Subcutaneous adipose tissue (tissue), 4 donors: ENCODE measurements around the gene CMBL. TPM values are rescaled to one million over a fixed set of nuclear protein-coding genes. Genes with fewer than 3 reads are reported as not detected.

Source experiments
- CTCF ChIP-seq: fragments of 450-650 bp; IDR thresholded peaks from one replicate; pipeline ENCODE4 v1.5.1; 2016; ENCODE audit warnings: low read depth, mild to moderate bottlenecking, control low read depth, antibody characterized with exemption, moderate library complexity
- total RNA-seq, 4 donors: library from RNA; depleted of rRNA; stranded (reverse); fragments of >200 nt; gene quantifications; one replicate each; pipeline ENCODE4 v1.1.0, GENCODE V29; 2016

Gene CMBL
- total RNA-seq, 4 donors from 2014 or later, result 8.5 to 19.9 (median 14.6) TPM

DNA sequence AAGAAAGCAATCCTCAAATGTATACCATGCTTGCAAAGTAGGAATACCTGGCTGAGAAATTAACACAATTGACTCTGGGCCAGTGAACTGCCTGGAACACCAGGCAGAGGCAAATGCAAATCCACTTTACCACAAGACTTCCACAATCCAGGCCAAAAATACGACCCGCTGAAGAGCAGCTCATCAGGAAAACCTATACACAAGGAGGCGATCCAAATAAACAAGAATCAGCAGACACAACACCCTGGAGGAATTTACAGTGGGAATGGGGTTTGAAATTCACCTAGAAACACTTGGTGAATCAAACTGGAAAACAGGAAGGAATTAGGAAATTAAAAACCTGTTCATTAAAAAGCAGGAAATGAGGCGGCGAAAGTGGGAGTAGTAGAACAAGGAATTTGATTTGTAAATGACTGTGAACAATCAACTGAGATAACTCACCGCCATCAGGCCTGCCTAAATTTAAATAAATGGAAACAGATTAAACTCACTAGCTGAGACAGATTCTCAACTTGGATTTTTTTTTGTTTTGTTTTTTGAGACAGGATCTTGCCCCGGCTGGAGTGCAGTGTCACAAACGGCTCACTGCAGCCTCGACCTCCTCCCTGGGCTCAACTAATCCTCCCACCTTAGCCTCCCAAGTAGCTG lies 15.9 kb downstream of the CMBL start:
- TF ChIP-seq CTCF, result no peak

DNA sequence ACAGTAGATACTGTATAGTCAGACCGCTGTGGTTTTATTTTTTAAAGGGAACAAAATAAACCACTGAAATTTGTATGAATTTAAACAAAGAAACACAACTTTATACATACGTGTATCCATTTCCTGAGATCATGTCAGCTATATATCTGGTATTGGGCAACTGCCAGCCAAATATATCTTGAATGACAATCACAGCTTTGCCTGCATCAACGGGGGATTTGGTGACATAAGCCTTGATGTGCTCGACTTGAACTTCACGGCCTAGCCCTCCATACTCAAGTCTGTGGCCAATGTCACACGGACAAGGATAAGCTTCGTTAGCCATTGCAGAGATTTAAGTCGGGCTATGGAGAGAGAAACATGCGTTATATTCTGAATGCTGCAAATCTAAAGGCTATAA lies 17.3 kb downstream of the CMBL start:
- no peak for TF ChIP-seq CTCF

DNA sequence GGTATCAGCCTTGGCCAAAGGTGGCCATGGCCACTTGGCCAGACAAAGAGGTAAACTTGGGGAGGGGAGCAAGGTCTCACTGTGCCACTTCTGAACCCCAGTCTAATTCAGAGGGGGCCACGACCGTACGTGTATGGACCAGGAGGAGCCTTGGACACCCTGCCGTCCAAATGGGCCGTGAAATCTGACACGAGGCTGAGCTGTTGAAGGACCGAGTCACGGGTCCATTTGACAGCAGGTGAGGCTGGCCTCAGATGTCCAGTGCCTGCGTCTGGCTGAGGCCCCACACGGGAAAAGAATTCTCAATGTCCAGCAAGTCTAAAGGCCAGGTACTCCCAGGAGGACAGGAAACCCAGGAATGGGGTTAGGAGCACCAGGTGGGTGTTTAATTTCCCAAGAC lies 17.7 kb downstream of the CMBL start:
- no peak for TF ChIP-seq CTCF

- TF ChIP-seq CTCF, result no peak
These were observed 18.3 kb downstream of the CMBL start for GRCh38 chr5:10289353-10289752.

DNA sequence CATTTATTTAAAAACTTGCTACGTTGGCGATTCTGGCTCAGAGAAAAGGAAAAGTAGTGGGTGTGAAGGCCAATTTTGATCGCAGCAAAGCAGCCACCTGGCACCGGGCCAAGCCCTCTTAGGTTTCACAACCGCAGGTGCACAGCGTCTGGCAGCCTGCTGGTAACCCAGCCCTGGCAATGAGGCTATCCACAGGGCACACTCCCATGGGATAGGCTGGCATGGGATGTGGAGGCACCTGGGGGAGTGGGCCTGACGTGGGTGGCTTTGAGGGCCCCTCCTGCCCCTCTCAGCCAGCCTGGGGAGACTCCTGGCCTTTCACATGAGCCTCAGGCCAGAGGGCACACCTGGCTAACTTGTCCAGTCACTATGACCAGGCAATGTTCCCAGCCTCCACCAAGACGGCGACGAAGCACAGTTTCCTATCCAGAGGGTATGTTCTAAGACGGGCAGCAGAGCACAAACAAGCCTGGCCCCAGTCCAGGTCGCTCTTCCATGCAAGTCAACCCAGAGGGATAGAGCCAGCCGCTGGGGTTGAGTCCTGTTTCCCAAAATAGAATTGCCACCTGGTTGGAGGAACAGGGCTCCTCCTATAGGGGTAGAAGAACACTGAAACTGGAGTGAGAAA lies 19.0 kb downstream of the CMBL start:
- TF ChIP-seq CTCF, result no peak

DNA sequence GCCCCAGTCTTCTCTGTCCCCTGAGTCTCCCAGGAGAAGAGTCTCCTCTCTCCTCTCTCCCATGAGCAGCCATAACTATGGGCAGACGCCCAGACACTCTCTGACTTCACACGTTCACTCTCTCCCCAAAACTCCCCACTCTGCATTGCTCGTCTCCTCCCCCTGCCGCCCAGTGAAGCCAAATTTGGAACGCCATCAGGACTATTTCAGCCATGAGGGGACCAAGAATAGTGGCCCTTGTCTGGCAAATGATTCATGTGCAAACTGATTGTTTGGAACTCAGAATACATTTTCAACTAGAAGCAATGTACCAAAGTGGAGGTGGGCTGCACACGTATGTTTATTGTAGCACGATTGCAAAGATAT lies 20.9 kb downstream of the CMBL start:
- TF ChIP-seq CTCF, result no peak

DNA sequence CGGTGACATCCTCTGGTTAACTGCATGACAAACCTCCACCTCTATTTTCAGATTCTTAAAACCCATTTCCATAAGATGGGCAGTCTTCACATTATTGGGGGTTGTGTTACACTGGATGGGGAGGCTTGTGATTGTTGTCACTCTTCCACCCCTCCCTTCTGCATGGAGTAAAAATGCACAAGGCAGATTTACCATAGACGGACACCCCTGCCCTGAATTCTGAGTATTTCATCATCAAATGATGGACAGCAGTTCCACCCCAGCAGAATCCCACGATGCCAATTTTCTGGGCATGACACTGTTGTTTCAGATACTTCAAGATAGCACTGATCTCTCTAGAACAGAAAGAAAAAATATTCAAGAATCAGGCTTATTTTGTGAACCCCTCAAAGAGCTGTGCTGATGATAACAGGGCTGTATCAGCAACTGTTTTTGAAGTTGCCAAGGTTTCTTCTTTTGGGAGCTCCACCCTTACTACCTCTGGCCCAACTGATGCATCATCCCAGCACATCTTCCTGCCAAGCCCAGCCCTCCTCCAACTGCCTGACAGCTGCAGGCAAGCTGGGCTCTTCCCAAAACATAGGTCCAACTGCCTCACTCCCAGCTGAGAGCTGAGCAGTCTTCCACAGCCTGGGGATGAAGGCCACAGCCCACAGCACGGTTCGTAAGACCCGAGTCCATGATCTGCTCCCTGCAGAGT lies 21.4 kb downstream of the CMBL start:
- TF ChIP-seq CTCF, result no peak
